Measurements from ENCODE around the gene COLGALT1. TPM values are rescaled to one million over a fixed set of nuclear protein-coding genes. Genes with fewer than 3 reads are reported as not detected.

COLGALT1 gene
- total and polyA plus RNA-seq, 4 donors: 14.4 to 32.2 (median 22.5) TPM

GRCh38 chr19:17510220-17510993 is 45.0 kb upstream of the COLGALT1 start:
- no peak overlapping the region for H3K27ac ChIP-seq (ENCODE audit: low read depth in 1 of 2, low read length in 2 of 2)
- H3K9ac ChIP-seq (ENCODE audit: low read depth in 1 of 2, low read length in 2 of 2): peak overlapping the region; percentile 30 to 79
- peak overlapping the region in 2 of 3 donors; percentile 82 to 84 for H3K4me3 ChIP-seq (ENCODE audit: low read depth in 1 of 3, low read length in 3 of 3)
- no peak for TF ChIP-seq RXRA (IDR thresholded peaks at IDR 0.05)
- no peak for TF ChIP-seq GABPA (IDR thresholded peaks at IDR 0.05 in 1 of 2, conservative IDR thresholded peaks at IDR 0.05 in 1 of 2)
- no peaks in the 10 kb centered on the region for H3K36me3 ChIP-seq (ENCODE audit: control insufficient read depth in 4 of 4, insufficient read depth in 3 of 4, low read depth in 1 of 4, low read length in 3 of 4)
- H3K4me1 ChIP-seq (ENCODE audit: control insufficient read depth in 4 of 4, insufficient read depth in 4 of 4, low read length in 3 of 4): peaks cover 4 to 18% (median 16%) of the 10 kb centered on the region in 4 donors
- no peaks in the 10 kb centered on the region for H3K27me3 ChIP-seq (ENCODE audit: control insufficient read depth in 4 of 4, insufficient read depth in 4 of 4, low read length in 3 of 4)
- no peaks in the 10 kb centered on the region for H3K9me3 ChIP-seq (ENCODE audit: control insufficient read depth in 4 of 4, low read length in 3 of 4)
- WGBS: 61% methylated on average over 13 of the region's 13 CpGs
- DNase-seq (ENCODE audit: low spot score): no peak

DNA sequence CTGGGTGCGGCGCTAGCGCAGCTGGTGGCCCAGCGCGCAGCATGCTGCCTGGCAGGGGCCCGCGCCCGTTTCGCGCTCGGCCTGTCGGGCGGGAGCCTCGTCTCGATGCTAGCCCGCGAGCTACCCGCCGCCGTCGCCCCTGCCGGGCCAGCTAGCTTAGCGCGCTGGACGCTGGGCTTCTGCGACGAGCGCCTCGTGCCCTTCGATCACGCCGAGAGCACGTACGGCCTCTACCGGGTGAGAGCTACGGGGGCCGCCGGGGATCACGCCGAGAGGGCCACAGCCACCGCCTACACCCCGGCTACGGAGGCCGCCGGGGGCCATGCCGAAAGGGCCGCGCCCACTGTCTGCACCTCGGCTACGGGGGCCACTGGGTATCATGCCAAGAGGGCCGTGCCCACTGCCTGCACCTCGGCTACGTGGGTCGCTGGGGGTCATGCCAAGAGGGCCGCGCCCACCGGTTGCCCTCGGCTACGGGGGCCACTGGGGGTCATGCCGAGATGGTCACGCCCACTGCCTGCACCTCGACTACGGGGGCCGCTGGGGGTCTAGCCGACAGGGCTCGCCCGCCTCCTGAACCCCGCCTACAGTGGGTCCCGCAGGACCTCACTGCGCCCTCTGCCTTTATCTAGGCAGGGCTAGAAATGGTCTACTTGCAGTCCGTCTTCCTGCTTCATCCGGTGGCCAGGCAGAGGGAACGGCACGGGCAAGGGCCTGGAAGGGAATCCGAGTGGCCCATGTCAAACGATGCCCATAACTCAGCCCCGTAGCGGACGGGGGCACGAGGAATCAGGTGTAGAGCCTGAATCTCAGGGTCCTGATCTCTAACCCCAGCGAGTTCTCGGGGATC is 43.5 kb upstream of the COLGALT1 start:
- H3K4me1 ChIP-seq (ENCODE audit: control insufficient read depth in 4 of 4, insufficient read depth in 4 of 4, low read length in 3 of 4): peaks cover 4 to 18% (median 16%) of the 10 kb centered on the region in 4 donors
- WGBS: 2% methylated on average over 82 of the region's 82 CpGs
- peaks cover 0 to 4% (median 1%) of the 10 kb centered on the region in 4 donors for H3K36me3 ChIP-seq (ENCODE audit: control insufficient read depth in 4 of 4, insufficient read depth in 3 of 4, low read depth in 1 of 4, low read length in 3 of 4)
- H3K9me3 ChIP-seq (ENCODE audit: control insufficient read depth in 4 of 4, low read length in 3 of 4): no peaks in the 10 kb centered on the region
- peak; percentile 83 for DNase-seq (ENCODE audit: low spot score)
- TF ChIP-seq HNF4G (IDR thresholded peaks at IDR 0.05): no peak
- no peak for TF ChIP-seq JUND (IDR thresholded peaks at IDR 0.05)
- peak; percentile 80 for TF ChIP-seq YY1 (IDR thresholded peaks at IDR 0.05)
- TF ChIP-seq SP1 (IDR thresholded peaks at IDR 0.05): peak; percentile 79
- TF ChIP-seq, protein P1, sequence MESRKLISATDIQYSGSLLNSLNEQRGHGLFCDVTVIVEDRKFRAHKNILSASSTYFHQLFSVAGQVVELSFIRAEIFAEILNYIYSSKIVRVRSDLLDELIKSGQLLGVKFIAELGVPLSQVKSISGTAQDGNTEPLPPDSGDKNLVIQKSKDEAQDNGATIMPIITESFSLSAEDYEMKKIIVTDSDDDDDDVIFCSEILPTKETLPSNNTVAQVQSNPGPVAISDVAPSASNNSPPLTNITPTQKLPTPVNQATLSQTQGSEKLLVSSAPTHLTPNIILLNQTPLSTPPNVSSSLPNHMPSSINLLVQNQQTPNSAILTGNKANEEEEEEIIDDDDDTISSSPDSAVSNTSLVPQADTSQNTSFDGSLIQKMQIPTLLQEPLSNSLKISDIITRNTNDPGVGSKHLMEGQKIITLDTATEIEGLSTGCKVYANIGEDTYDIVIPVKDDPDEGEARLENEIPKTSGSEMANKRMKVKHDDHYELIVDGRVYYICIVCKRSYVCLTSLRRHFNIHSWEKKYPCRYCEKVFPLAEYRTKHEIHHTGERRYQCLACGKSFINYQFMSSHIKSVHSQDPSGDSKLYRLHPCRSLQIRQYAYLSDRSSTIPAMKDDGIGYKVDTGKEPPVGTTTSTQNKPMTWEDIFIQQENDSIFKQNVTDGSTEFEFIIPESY (IDR thresholded peaks at IDR 0.05): peak; percentile 93
- peak in 1 of 2 donors; percentile 72 for TF ChIP-seq RXRA (IDR thresholded peaks at IDR 0.05)
- no peak for TF ChIP-seq HNF4A (conservative IDR thresholded peaks at IDR 0.05)
- peak in 1 of 2 donors; percentile 43 for TF ChIP-seq RAD21 (IDR thresholded peaks at IDR 0.05)
- TF ChIP-seq TAF1 (conservative IDR thresholded peaks at IDR 0.05): no peak
- TF ChIP-seq, protein P2, sequence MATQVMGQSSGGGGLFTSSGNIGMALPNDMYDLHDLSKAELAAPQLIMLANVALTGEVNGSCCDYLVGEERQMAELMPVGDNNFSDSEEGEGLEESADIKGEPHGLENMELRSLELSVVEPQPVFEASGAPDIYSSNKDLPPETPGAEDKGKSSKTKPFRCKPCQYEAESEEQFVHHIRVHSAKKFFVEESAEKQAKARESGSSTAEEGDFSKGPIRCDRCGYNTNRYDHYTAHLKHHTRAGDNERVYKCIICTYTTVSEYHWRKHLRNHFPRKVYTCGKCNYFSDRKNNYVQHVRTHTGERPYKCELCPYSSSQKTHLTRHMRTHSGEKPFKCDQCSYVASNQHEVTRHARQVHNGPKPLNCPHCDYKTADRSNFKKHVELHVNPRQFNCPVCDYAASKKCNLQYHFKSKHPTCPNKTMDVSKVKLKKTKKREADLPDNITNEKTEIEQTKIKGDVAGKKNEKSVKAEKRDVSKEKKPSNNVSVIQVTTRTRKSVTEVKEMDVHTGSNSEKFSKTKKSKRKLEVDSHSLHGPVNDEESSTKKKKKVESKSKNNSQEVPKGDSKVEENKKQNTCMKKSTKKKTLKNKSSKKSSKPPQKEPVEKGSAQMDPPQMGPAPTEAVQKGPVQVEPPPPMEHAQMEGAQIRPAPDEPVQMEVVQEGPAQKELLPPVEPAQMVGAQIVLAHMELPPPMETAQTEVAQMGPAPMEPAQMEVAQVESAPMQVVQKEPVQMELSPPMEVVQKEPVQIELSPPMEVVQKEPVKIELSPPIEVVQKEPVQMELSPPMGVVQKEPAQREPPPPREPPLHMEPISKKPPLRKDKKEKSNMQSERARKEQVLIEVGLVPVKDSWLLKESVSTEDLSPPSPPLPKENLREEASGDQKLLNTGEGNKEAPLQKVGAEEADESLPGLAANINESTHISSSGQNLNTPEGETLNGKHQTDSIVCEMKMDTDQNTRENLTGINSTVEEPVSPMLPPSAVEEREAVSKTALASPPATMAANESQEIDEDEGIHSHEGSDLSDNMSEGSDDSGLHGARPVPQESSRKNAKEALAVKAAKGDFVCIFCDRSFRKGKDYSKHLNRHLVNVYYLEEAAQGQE (IDR thresholded peaks at IDR 0.05): no peak
- TF ChIP-seq, protein P3, sequence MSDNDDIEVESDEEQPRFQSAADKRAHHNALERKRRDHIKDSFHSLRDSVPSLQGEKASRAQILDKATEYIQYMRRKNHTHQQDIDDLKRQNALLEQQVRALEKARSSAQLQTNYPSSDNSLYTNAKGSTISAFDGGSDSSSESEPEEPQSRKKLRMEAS (IDR thresholded peaks at IDR 0.05): no peak
- peak; percentile 38 for TF ChIP-seq FOXA1 (IDR thresholded peaks at IDR 0.05)
- TF ChIP-seq FOXA2 (IDR thresholded peaks at IDR 0.05): peak; percentile 11
- TF ChIP-seq EGR1 (IDR thresholded peaks at IDR 0.05; ENCODE audit: low read depth in 2 of 2): no peak
- TF ChIP-seq NR2F2 (IDR thresholded peaks at IDR 0.05): peak; percentile 77
- peak in 1 of 2 donors; percentile 36 for TF ChIP-seq GABPA (IDR thresholded peaks at IDR 0.05 in 1 of 2, conservative IDR thresholded peaks at IDR 0.05 in 1 of 2)
- TF ChIP-seq CTCF (IDR thresholded peaks at IDR 0.05; ENCODE audit: low read depth, low read length, missing input control): peak; percentile 4
- H3K27me3 ChIP-seq (ENCODE audit: control insufficient read depth in 4 of 4, insufficient read depth in 4 of 4, low read length in 3 of 4): no peaks in the 10 kb centered on the region
- peak overlapping the region; percentile 96 to 99 for H3K27ac ChIP-seq (ENCODE audit: low read depth in 1 of 2, low read length in 2 of 2)
- H3K4me3 ChIP-seq (ENCODE audit: low read depth in 1 of 3, low read length in 3 of 3): peak overlapping the region; percentile 62 to 84 (median 82)
- H3K9ac ChIP-seq (ENCODE audit: low read depth in 1 of 2, low read length in 2 of 2): peak overlapping the region; percentile 57 to 89
